Measurements from ENCODE around the gene CA5A.

- TF ChIP-seq POLR2A (IDR thresholded peaks at IDR 0.05; ENCODE audit: low read depth, low read length) (no peak), FOS (IDR thresholded peaks at IDR 0.05; ENCODE audit: low read depth, low read length) (no peak), RAD21 (IDR thresholded peaks at IDR 0.05; ENCODE audit: low read length) (no peak), ELK1 (IDR thresholded peaks at IDR 0.05; ENCODE audit: borderline replicate concordance, low read depth, low read length) (no peak), MAZ (IDR thresholded peaks at IDR 0.05; ENCODE audit: borderline replicate concordance, low read depth, low read length) (no peak), CEBPB (IDR thresholded peaks at IDR 0.05; ENCODE audit: low read depth, low read length) (no peak), BHLHE40 (IDR thresholded peaks at IDR 0.05; ENCODE audit: low read depth, low read length) (no peak), RCOR1 (IDR thresholded peaks at IDR 0.05; ENCODE audit: insufficient replicate concordance, low read length) (no peak), USF2 (IDR thresholded peaks at IDR 0.05; ENCODE audit: low read depth, low read length) (no peak), RFX5 (IDR thresholded peaks at IDR 0.05; ENCODE audit: low read depth, low read length) (no peak), SMC3 (IDR thresholded peaks at IDR 0.05; ENCODE audit: low read depth, low read length) (no peak), MXI1 (IDR thresholded peaks at IDR 0.05; ENCODE audit: borderline replicate concordance, low read depth, low read length) (no peak), MAFK (IDR thresholded peaks at IDR 0.05; ENCODE audit: low read depth, low read length) (no peak)
- TF ChIP-seq, protein P1, sequence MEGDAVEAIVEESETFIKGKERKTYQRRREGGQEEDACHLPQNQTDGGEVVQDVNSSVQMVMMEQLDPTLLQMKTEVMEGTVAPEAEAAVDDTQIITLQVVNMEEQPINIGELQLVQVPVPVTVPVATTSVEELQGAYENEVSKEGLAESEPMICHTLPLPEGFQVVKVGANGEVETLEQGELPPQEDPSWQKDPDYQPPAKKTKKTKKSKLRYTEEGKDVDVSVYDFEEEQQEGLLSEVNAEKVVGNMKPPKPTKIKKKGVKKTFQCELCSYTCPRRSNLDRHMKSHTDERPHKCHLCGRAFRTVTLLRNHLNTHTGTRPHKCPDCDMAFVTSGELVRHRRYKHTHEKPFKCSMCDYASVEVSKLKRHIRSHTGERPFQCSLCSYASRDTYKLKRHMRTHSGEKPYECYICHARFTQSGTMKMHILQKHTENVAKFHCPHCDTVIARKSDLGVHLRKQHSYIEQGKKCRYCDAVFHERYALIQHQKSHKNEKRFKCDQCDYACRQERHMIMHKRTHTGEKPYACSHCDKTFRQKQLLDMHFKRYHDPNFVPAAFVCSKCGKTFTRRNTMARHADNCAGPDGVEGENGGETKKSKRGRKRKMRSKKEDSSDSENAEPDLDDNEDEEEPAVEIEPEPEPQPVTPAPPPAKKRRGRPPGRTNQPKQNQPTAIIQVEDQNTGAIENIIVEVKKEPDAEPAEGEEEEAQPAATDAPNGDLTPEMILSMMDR (conservative IDR thresholded peaks at IDR 0.05; ENCODE audit: low read depth, low read length) = no peak
Observed at GRCh38 chr16:87971933-87972332, 35.6 kb upstream of the CA5A start.

Data from IMR-90 (cell line).